Omental fat pad (tissue), 4 donors: Measurements from ENCODE around the gene IZUMO4. TPM values are rescaled to one million over a fixed set of nuclear protein-coding genes. Genes with fewer than 3 reads are reported as not detected.

Experiments
- ATAC-seq: fragments of 150-250 bp; one replicate; pipeline ENCODE4 v1.9.1; 2016; ENCODE audit warnings: mild to moderate bottlenecking, moderate library complexity; ENCODE audit not compliant: low FRiP score
- DNase-seq: peaks from one replicate; pipeline ENCODE4 v3.0.0-alpha.2; 2019; ENCODE audit warnings: low spot score
- total RNA-seq, 4 donors: library from RNA; depleted of rRNA; stranded (reverse); fragments of >200 nt; gene quantifications; one replicate each; pipeline ENCODE4 v1.1.0, GENCODE V29; 2016
- TF ChIP-seq, protein P1 (sequence below), 3 donors: fragments of 450-650 bp; IDR thresholded peaks; one replicate each; pipeline ENCODE4 v1.5.1; 2016 to 2017; ENCODE audit warnings: antibody characterized with exemption in 3 of 3, mild to moderate bottlenecking in 3 of 3, moderate library complexity in 2 of 3

IZUMO4 gene
- total RNA-seq, 4 donors from 2014 or later, result 3.7 to 5.5 (median 4.6) TPM

DNA sequence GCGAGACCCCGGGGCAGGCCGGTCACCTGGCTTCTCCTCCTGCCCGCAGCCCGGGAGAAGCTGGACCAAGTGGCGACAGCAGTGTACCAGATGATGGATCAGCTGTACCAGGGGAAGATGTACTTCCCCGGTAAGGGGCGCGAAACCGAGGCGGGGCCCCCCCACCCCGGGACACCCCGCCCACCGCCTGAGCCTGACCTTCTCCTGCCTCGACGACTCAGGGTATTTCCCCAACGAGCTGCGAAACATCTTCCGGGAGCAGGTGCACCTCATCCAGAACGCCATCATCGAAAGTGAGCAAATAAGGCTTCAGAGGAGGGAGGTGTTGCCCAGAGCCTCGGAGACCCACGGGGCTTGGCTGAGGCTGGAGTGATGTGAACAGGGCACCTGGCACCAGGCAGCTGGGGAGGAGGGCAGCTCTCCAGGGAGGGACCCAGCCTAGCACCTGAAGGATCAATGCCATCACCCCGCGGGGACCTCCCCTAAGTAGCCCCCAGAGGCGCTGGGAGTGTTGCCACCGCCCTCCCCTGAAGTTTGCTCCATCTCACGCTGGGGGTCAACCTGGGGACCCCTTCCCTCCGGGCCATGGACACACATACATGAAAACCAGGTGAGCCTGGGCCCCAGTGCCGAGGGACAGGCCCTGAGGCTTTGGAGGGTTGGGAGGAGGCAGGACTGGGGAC lies 629 bp downstream of the IZUMO4 start:
- DNase-seq, result no peak
- TF ChIP-seq, protein P1, sequence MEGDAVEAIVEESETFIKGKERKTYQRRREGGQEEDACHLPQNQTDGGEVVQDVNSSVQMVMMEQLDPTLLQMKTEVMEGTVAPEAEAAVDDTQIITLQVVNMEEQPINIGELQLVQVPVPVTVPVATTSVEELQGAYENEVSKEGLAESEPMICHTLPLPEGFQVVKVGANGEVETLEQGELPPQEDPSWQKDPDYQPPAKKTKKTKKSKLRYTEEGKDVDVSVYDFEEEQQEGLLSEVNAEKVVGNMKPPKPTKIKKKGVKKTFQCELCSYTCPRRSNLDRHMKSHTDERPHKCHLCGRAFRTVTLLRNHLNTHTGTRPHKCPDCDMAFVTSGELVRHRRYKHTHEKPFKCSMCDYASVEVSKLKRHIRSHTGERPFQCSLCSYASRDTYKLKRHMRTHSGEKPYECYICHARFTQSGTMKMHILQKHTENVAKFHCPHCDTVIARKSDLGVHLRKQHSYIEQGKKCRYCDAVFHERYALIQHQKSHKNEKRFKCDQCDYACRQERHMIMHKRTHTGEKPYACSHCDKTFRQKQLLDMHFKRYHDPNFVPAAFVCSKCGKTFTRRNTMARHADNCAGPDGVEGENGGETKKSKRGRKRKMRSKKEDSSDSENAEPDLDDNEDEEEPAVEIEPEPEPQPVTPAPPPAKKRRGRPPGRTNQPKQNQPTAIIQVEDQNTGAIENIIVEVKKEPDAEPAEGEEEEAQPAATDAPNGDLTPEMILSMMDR (IDR thresholded peaks at IDR 0.05), result no peak

GRCh38 chr19:2097886-2098327 lies 1.2 kb downstream of the IZUMO4 start:
- TF ChIP-seq, protein P1 (IDR thresholded peaks at IDR 0.05), result no peak
- DNase-seq, result no peak
- ATAC-seq, result no peak

More for the DNA sequence above, 629 bp downstream of the IZUMO4 start:
- ATAC-seq, result no peak

DNA sequence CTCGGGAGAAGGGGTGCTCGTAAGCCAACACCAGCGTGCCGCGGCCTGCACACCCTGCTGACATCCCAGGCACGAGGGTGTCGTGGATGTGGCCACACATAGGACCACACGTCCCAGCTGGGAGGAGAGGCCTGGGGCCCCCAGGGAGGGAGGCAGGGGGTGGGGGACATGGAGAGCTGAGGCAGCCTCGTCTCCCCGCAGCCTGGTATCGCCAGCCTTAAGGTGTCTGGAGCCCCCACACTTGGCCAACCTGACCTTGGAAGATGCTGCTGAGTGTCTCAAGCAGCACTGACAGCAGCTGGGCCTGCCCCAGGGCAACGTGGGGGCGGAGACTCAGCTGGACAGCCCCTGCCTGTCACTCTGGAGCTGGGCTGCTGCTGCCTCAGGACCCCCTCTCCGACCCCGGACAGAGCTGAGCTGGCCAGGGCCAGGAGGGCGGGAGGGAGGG lies 2.4 kb downstream of the IZUMO4 start:
- DNase-seq, result no peak
- TF ChIP-seq, protein P1 (IDR thresholded peaks at IDR 0.05), result no peak
- no peak for ATAC-seq

GRCh38 chr19:2099937-2100718 lies 3.4 kb downstream of the IZUMO4 start:
- ATAC-seq (no peak), DNase-seq (no peak)
- TF ChIP-seq, protein P1 (IDR thresholded peaks at IDR 0.05), result no peak

- TF ChIP-seq, protein P1 (IDR thresholded peaks at IDR 0.05), result no peak
- no peak for DNase-seq
- ATAC-seq, result no peak
These were observed 4.0 kb downstream of the IZUMO4 start for GRCh38 chr19:2100719-2101061.

DNA sequence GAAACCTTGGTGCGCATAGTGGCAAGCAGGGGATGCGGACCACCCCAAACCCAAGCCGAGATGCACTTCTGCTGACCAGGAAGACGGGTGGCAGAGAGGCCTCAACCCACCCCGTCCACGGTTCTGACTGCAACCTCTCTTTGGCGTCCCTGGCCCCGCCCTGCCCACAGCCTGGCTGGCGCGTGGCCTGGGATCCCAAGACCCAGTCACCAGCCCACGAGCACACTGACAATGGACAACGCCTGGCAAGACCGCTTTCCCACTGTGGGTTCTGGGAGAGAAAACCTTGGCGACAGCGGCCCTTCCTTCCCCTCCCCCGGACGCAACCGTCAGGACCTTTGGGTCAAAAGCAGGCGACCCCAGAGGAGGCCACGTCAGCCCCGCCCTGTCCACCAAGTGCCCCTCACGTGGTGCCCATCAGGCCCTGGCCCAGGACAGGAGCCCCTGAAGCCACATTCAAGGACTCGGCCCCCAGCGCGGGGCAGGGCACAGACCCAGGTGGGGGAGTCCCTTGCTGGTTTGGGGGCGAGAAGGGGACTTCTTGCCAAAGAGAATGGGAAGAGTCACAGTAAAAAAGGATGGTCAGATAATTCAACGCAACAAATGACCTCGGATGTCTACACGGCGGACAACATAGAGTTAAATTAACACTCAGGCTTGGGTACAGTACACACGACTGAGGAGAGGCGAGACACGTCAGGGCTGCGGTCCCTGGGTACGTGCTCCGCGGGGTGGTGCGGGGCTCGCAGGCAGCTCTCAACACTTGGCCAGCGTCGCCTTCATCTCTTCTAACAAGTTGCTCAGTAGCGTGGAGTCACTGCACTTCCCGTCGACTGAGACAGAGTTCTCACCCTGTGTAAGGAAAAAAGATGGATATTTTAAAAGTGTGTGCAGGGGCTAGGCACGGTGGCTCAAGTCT lies 5.0 kb downstream of the IZUMO4 start:
- TF ChIP-seq, protein P1 (IDR thresholded peaks at IDR 0.05), result no peak
- ATAC-seq (no peak), DNase-seq (no peak)
